Neuron (in vitro differentiated cells): ENCODE measurements around the gene ZPR1.

Experiments used
- H2AFZ ChIP-seq: one replicate; pipeline ENCODE4 v1.6.1; 2013; ENCODE audit warnings: low read depth, mild to moderate bottlenecking, inconsistent platforms, low read length, moderate library complexity
- H3K27me3 ChIP-seq: one replicate; pipeline ENCODE4 v1.6.1; 2013; ENCODE audit warnings: low read length; ENCODE audit not compliant: insufficient read depth
- H3K36me3 ChIP-seq: one replicate; pipeline ENCODE4 v1.6.1; 2013; ENCODE audit warnings: low read length; ENCODE audit not compliant: insufficient read depth
- H3K4me1 ChIP-seq: one replicate; pipeline ENCODE4 v1.6.1; 2013; ENCODE audit warnings: low read length; ENCODE audit not compliant: insufficient read depth
- H3K4me3 ChIP-seq: 2 replicates; pipeline ENCODE4 v1.5.1; 2013; ENCODE audit warnings: mild to moderate bottlenecking, low read length, moderate library complexity
- H3K9me3 ChIP-seq: one replicate; pipeline ENCODE4 v1.6.1; 2013; ENCODE audit warnings: low read length

ZPR1 gene

DNA sequence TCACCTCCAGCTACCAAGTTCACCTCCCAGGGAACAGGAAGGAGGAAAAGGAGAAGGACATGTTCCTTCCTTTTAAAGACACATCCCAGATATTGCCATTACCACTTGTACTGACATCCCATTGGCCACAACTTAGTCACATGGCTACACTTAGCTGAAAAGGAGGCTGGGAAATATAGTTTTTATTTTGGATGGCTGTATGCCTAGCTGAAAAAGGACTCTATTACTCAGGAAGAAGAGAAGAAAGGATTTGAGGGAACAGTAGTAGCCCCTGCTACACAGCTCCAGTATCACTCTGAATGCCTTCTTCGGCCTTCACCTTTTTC lies 5.9 kb upstream of the ZPR1 start:
- Histone ChIP-seq H2AFZ (no peak overlapping the region), H3K27me3 (no peaks in the 10 kb centered on the region), H3K36me3 (no peaks in the 10 kb centered on the region), H3K4me3 (no peak overlapping the region), H3K9me3 (no peaks in the 10 kb centered on the region), H3K4me1 (no peaks in the 10 kb centered on the region)

- Histone ChIP-seq H3K36me3 (no peaks in the 10 kb centered on the region), H3K4me3 (no peak overlapping the region), H2AFZ (no peak overlapping the region), H3K4me1 (peaks cover 5% of the 10 kb centered on the region), H3K9me3 (no peaks in the 10 kb centered on the region), H3K27me3 (no peaks in the 10 kb centered on the region)
Observed at GRCh38 chr11:116792869-116793771, 5.3 kb upstream of the ZPR1 start.

GRCh38 chr11:116792144-116792868 lies 4.5 kb upstream of the ZPR1 start:
- no peak overlapping the region for H3K4me3 ChIP-seq
- H2AFZ ChIP-seq = no peak overlapping the region
- peaks cover 7% of the 10 kb centered on the region for H3K4me1 ChIP-seq
- no peaks in the 10 kb centered on the region for H3K27me3 ChIP-seq
- H3K9me3 ChIP-seq = no peaks in the 10 kb centered on the region
- no peaks in the 10 kb centered on the region for H3K36me3 ChIP-seq

DNA sequence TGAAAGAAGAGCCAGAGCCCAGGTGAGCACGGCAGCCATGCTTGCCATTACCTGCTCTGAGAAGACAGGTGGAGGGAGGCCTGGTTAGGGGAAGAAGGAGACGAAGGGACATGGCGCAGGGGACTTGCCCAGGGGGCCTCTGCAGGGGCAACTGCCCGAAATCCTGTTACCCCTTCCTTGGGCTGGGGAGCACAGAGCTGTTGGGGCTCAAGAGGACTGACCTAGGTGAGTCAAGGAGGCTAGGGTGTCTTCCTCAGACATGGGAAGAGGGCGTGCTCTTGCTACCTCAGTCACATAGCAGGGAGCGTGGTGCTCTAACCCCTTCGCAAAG lies 4.0 kb upstream of the ZPR1 start, which contains the start of gene APOA5:
Gene APOA5, minus strand, starts transcription at position 67 of the 331 bp plus-strand sequence. Its CDS starts 19 bp downstream, at position 48.
- no peak within 1 kb of the TSS for H3K4me3 ChIP-seq
- peaks cover 12% of the 10 kb centered on the region for H3K4me1 ChIP-seq
- peaks cover under 1% of the 10 kb centered on the region for H3K36me3 ChIP-seq
- H3K9me3 ChIP-seq = no peaks in the 10 kb centered on the region
- H3K27me3 ChIP-seq = no peaks in the 10 kb centered on the region
- H2AFZ ChIP-seq = peak within 1 kb of the TSS; percentile 6

GRCh38 chr11:116791002-116791812 lies 3.4 kb upstream of the ZPR1 start:
- no peaks in the 10 kb centered on the region for H3K9me3 ChIP-seq
- no peaks in the 10 kb centered on the region for H3K27me3 ChIP-seq
- H3K4me1 ChIP-seq = peaks cover 15% of the 10 kb centered on the region

GRCh38 chr11:116790167-116791001 lies 2.6 kb upstream of the ZPR1 start:
- H3K36me3 ChIP-seq = peaks cover 15% of the 10 kb centered on the region
- no peak overlapping the region for H2AFZ ChIP-seq
- H3K4me3 ChIP-seq = no peak overlapping the region
- H3K4me1 ChIP-seq = peaks cover 15% of the 10 kb centered on the region
- H3K27me3 ChIP-seq = no peaks in the 10 kb centered on the region
- H3K9me3 ChIP-seq = no peaks in the 10 kb centered on the region

More at GRCh38 chr11:116791002-116791812, 3.4 kb upstream of the ZPR1 start:
- H2AFZ ChIP-seq = peak overlapping the region; percentile 6
- peaks cover 6% of the 10 kb centered on the region for H3K36me3 ChIP-seq
- no peak overlapping the region for H3K4me3 ChIP-seq

DNA sequence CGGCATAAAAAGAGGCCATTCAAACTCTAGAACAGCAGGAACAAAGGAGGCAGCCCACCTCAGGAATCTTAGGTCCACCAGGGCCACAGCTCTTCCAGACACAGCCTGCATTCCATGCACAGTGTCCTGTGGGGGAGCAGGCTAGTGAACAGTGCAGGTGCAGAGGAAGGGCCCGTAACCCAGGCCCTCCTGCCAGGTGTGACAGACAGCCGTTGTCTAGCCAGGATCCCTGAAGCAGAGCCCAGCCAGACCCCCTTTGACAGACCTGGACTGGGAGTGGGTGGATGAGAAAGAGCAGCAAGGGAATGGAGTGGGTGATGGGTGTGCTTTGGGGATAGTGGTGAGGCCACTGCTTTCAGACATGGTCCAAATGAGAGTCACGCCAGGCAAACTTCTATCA lies 1.2 kb upstream of the ZPR1 start:
- Histone ChIP-seq H3K4me3 (no peak overlapping the region), H3K4me1 (peaks cover 15% of the 10 kb centered on the region), H3K27me3 (no peaks in the 10 kb centered on the region), H3K9me3 (no peaks in the 10 kb centered on the region), H2AFZ (no peak overlapping the region), H3K36me3 (peaks cover 29% of the 10 kb centered on the region)

GRCh38 chr11:116788534-116788933 lies 711 bp upstream of the ZPR1 start:
- peaks cover 33% of the 10 kb centered on the region for H3K36me3 ChIP-seq
- H2AFZ ChIP-seq = peak overlapping the region; percentile 72
- peaks cover 15% of the 10 kb centered on the region for H3K4me1 ChIP-seq
- H3K4me3 ChIP-seq = peak overlapping the region; percentile 69
- no peaks in the 10 kb centered on the region for H3K27me3 ChIP-seq
- no peaks in the 10 kb centered on the region for H3K9me3 ChIP-seq

DNA sequence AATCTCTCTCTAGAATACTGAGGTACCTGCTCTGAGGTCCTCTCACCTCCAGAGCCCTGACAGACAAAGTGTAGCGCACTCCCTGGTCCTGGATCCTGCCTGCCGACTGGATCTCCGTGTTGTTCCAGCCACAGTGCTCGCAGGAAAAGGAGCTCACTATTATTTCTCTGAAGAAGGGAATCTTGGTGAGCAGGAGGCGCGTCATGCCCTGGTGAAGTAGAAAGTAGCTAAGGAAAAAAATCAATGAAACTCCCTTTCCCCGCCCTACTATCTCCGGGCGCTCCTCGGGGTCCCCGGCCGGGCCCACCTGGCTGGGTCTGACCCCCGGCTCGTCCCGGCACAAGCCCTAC lies 412 bp downstream of the ZPR1 start:
- H3K9me3 ChIP-seq = no peaks in the 10 kb centered on the region
- peak overlapping the region; percentile 72 for H2AFZ ChIP-seq
- H3K4me1 ChIP-seq = peaks cover 15% of the 10 kb centered on the region
- peaks cover 44% of the 10 kb centered on the region for H3K36me3 ChIP-seq
- peak overlapping the region; percentile 69 for H3K4me3 ChIP-seq
- H3K27me3 ChIP-seq = no peaks in the 10 kb centered on the region

DNA sequence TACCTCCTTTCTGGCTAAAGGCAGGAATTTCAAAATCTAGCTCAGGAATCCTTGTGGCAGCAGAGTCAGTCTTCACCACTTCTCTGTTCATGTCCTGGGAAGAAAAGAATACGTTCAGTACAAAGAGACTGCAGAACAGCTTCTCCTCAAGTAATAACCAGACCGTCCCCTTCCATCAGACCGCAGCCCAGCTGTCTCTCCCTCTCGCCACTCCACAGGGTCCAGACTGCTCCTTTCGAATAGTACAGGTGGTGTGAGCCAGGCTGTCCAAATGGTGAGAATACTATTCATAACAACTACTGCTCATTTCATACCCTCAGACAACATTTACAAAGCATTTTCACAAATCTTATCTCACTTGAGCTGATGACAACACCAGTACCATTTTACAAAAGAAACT lies 857 bp downstream of the ZPR1 start:
- Histone ChIP-seq H3K4me1 (peaks cover 15% of the 10 kb centered on the region), H3K27me3 (no peaks in the 10 kb centered on the region), H3K4me3 (peak overlapping the region; percentile 69), H2AFZ (no peak overlapping the region), H3K36me3 (peaks cover 49% of the 10 kb centered on the region), H3K9me3 (no peaks in the 10 kb centered on the region)

- H3K9me3 ChIP-seq = no peaks in the 10 kb centered on the region
- H3K27me3 ChIP-seq = no peaks in the 10 kb centered on the region
- peak overlapping the region; percentile 69 for H3K4me3 ChIP-seq
- no peak overlapping the region for H2AFZ ChIP-seq
- H3K36me3 ChIP-seq = peaks cover 52% of the 10 kb centered on the region
- H3K4me1 ChIP-seq = peaks cover 15% of the 10 kb centered on the region
Observed at GRCh38 chr11:116786326-116786725, 1.5 kb downstream of the ZPR1 start.

GRCh38 chr11:116782728-116783127 lies 5.1 kb downstream of the ZPR1 start:
- Histone ChIP-seq H3K27me3 (no peaks in the 10 kb centered on the region), H3K9me3 (no peaks in the 10 kb centered on the region), H3K4me3 (no peak overlapping the region), H3K4me1 (peaks cover 9% of the 10 kb centered on the region), H3K36me3 (peaks cover 85% of the 10 kb centered on the region), H2AFZ (no peak overlapping the region)
